ENCODE measurements around the gene ABCD3.
"Not testable (repeated sequence)": the region's sequence is repeated elsewhere in the genome, so short reads cannot be mapped to it uniquely, and the experiment has no call there.

ABCD3 gene

GRCh38 chr1:94553931-94554330 is 135.7 kb downstream of the ABCD3 start:
- no peak for DNase-seq

GRCh38 chr1:94554580-94554979 is 136.4 kb downstream of the ABCD3 start:
- no peak for DNase-seq

- no peak for DNase-seq
These were observed 136.9 kb downstream of the ABCD3 start for GRCh38 chr1:94555091-94555490.

GRCh38 chr1:94559921-94560320 is 141.7 kb downstream of the ABCD3 start:
- no peak for DNase-seq

GRCh38 chr1:94560333-94560732 is 142.1 kb downstream of the ABCD3 start:
- DNase-seq, result no peak

- DNase-seq, result peak; percentile 58
These were observed 144.5 kb downstream of the ABCD3 start for GRCh38 chr1:94562519-94563260.

GRCh38 chr1:94565901-94566300 is 147.7 kb downstream of the ABCD3 start:
- no peak for DNase-seq

- not testable (repeated sequence) for DNase-seq
These were observed 148.2 kb downstream of the ABCD3 start for GRCh38 chr1:94566436-94566835.

- DNase-seq, result not testable (repeated sequence)
These were observed 149.9 kb downstream of the ABCD3 start for GRCh38 chr1:94567975-94568607.
